ENCODE measurements around the gene GATAD2B. TPM values are rescaled to one million over a fixed set of nuclear protein-coding genes. Genes with fewer than 3 reads are reported as not detected.

The GATAD2B gene
- total and polyA plus RNA-seq, 9 donors = 11.2 to 73.0 (median 55.8) TPM

DNA sequence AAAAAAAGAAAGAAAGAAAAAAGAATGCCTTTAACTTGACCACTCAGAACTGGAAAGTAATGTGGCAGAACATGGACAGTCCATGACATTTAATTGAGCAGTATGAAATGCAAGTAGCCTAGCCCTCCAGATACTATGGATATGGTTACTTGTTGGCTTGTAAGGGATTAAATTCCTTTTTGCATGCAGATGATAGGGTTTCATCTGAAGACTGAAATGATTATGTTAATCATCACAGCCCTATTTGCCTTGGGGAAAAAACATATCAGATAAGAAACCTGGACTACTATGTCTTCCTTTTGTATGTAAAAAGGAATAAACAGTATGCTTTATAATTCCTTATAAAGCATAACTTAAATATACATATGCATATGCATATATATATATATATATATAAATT, 66.0 kb downstream of the GATAD2B start:
- H3K36me3 ChIP-seq = no peaks in the 10 kb centered on the region
- H3K27ac ChIP-seq = no peak overlapping the region

DNA sequence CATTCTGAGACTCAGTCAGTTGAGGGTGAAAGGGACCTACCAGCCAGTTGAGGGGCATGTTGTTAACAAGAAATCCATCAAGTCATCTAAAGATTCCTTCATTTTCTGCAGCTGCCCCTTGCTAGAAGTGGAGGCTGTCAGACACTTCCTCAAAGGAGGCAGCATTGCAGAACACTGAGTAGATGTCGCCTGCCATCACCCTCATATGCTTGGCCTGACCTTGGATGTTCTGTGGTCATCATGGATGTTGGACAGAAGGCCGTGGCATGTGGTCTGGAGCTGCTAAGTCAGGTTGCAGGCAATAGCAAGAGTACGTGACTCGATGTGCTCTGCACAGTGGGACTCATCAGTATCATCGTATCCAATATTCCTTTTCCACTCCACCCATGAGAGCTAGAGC, 70.6 kb downstream of the GATAD2B start:
- Histone ChIP-seq H3K4me1 (ENCODE audit: insufficient read depth) (no peaks in the 10 kb centered on the region), H3K36me3 (no peaks in the 10 kb centered on the region), H3K27ac (no peak overlapping the region), H3K9me3 (no peaks in the 10 kb centered on the region), H3K4me3 (no peak overlapping the region), H3K27me3 (no peaks in the 10 kb centered on the region)
- intact Hi-C loops (cut with DNase I) = no loop called here
- no peak for TF ChIP-seq POLR2A (IDR thresholded peaks at IDR 0.05)
- TF ChIP-seq EP300 (IDR thresholded peaks at IDR 0.05) = no peak
- TF ChIP-seq, protein P1, sequence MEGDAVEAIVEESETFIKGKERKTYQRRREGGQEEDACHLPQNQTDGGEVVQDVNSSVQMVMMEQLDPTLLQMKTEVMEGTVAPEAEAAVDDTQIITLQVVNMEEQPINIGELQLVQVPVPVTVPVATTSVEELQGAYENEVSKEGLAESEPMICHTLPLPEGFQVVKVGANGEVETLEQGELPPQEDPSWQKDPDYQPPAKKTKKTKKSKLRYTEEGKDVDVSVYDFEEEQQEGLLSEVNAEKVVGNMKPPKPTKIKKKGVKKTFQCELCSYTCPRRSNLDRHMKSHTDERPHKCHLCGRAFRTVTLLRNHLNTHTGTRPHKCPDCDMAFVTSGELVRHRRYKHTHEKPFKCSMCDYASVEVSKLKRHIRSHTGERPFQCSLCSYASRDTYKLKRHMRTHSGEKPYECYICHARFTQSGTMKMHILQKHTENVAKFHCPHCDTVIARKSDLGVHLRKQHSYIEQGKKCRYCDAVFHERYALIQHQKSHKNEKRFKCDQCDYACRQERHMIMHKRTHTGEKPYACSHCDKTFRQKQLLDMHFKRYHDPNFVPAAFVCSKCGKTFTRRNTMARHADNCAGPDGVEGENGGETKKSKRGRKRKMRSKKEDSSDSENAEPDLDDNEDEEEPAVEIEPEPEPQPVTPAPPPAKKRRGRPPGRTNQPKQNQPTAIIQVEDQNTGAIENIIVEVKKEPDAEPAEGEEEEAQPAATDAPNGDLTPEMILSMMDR (IDR thresholded peaks at IDR 0.05) = no peak
- 96 to 98% (median 97%) methylated on average over 5 of the region's 5 CpGs for WGBS, 3 donors
- DNase-seq = no peak

More for the DNA sequence above, 66.0 kb downstream of the GATAD2B start:
- Histone ChIP-seq H3K27me3 (no peaks in the 10 kb centered on the region), H3K9me3 (no peaks in the 10 kb centered on the region), H3K4me1 (ENCODE audit: insufficient read depth) (no peaks in the 10 kb centered on the region), H3K4me3 (no peak overlapping the region)
- intact Hi-C loops (cut with DNase I) = no loop called here
- DNase-seq = no peak
- TF ChIP-seq POLR2A (IDR thresholded peaks at IDR 0.05) (no peak), EP300 (IDR thresholded peaks at IDR 0.05) (no peak)
- TF ChIP-seq, protein P1 (IDR thresholded peaks at IDR 0.05) = no peak

DNA sequence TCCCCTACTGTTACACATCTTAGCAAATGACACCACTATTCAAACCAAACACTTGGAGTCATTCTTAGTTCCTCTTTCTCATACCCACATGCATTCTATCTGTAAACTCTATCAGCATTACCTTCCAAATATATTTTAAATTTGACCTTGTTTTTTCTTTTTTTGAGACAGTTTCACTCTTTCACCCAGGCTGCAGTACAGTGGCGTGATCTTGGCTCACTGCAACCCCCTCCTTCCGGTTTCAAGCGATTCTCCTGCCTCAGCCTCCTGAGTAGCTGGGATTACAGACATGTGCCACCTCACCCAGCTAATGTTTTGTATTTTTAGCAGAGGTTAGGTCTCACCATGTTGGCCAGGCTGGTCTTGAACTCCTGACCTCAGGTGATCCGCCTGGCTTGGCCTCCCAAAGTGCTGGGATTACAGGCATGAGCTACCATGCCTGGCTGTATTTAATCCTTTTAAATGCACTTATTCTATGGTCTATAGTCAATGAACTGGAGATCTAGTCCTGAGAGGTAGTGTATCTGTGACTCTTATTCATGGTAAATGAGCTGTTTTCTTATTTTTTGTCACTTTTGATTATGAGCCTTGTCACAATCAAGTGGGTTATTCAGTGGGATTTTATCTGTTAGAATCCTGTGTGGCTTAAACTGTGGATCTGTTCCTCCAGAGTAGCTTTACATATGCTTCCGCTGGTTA, 73.1 kb downstream of the GATAD2B start:
- no peaks in the 10 kb centered on the region for H3K36me3 ChIP-seq
- 74 to 75% (median 75%) methylated on average over 5 of the region's 5 CpGs for WGBS, 3 donors
- no peak overlapping the region for H3K27ac ChIP-seq
- no peaks in the 10 kb centered on the region for H3K4me1 ChIP-seq (ENCODE audit: insufficient read depth)
- intact Hi-C loops (cut with DNase I) = no loop called here
- H3K9me3 ChIP-seq = no peaks in the 10 kb centered on the region
- H3K27me3 ChIP-seq = no peaks in the 10 kb centered on the region
- TF ChIP-seq POLR2A (IDR thresholded peaks at IDR 0.05) = no peak
- TF ChIP-seq, protein P1 (IDR thresholded peaks at IDR 0.05) = no peak
- no peak for TF ChIP-seq EP300 (IDR thresholded peaks at IDR 0.05)
- DNase-seq = no peak
- no peak overlapping the region for H3K4me3 ChIP-seq

DNA sequence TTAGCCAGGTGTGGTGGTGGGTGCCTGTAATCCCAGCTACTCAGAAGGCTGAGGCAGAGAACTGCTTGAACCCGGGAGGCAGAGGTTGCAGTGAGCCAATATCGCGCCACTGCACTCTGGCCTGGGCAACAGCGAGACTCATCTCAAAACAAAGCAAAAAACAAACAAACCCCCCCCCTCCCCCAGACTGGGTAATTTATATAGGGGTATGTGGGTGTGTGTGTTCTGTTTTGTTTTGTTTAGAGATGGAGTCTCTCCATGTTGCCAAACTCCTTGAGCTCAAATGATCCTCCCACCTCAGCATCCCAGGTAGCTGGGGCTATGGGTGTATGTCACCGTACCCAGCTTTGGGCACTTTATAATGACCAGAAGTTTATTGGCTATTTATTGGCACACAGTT, 74.0 kb downstream of the GATAD2B start:
- Histone ChIP-seq H3K27me3 (no peaks in the 10 kb centered on the region), H3K4me3 (no peak overlapping the region), H3K4me1 (ENCODE audit: insufficient read depth) (no peaks in the 10 kb centered on the region), H3K9me3 (no peaks in the 10 kb centered on the region), H3K36me3 (no peaks in the 10 kb centered on the region), H3K27ac (no peak overlapping the region)
- WGBS, 3 donors = 94 to 96% (median 94%) methylated on average over 5 of the region's 5 CpGs
- intact Hi-C loops (cut with DNase I) = no loop called here
- DNase-seq = no peak
- TF ChIP-seq POLR2A (IDR thresholded peaks at IDR 0.05) (no peak), EP300 (IDR thresholded peaks at IDR 0.05) (no peak)
- TF ChIP-seq, protein P1 (IDR thresholded peaks at IDR 0.05) = no peak

All from ovary (tissue), 9 donors.